ENCODE measurements around the gene KCNMA1. TPM values are rescaled to one million over a fixed set of nuclear protein-coding genes. Genes with fewer than 3 reads are reported as not detected.
A peak's percentile ranks its signal among the peaks of the same experiment; 100 is the strongest.

The KCNMA1 gene
- total and polyA plus RNA-seq, 2 donors (not counting 1 experiment from before 2014, with no cell fraction given) = 0.82 to 3.1 TPM

DNA sequence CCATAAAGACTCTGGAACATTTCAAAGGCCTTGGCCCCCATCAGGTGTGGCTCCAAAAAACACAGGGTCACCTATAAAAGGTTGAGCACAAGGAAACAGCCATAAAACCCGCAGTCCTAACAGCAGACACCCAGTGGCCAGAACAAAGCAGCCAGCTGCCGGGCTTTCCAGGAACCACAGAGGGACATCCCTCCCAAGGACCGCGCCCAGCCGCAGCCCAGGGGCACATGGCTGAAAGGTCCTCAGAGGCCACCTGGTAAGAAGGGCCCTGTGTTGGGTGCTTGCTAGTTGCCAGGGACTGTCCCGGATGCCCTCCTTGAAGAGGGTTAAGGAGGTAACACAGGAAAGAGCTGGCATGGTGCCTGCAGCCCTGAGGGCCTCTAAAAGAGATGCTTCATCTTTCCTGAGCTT is 32.7 kb downstream of the KCNMA1 start:
- POLR2A ChIA-PET = no interaction called here
- 92% methylated on average over 6 of the region's 6 CpGs for WGBS (ENCODE audit: insufficient coverage)

GRCh38 chr10:77604063-77604462 is 33.5 kb downstream of the KCNMA1 start:
- H3K27ac Mint-ChIP-seq = peak overlapping the region; percentile 51
- Histone ChIP-seq H3K4me1 (ENCODE audit: control insufficient read depth in 2 of 2, insufficient read depth in 2 of 2, low read length in 2 of 2) (peaks cover 18 to 28% of the 10 kb centered on the region in 2 donors), H3K4me3 (ENCODE audit: control extremely low read depth in 1 of 5, extremely low read depth in 1 of 5, insufficient read depth in 1 of 5, low read depth in 2 of 5, low read length in 4 of 5) (peak overlapping the region in 1 of 5 experiments; percentile 5), H3K9me3 (ENCODE audit: control extremely low read depth in 1 of 3, control insufficient read depth in 2 of 3, insufficient read depth in 1 of 3, low read length in 2 of 3) (no peaks in the 10 kb centered on the region), H2AFZ (ENCODE audit: insufficient read depth, low read depth, low read length, poor library complexity, severe bottlenecking) (peak overlapping the region; percentile 9), H4K20me1 (ENCODE audit: control insufficient read depth, insufficient read depth, low read length, poor library complexity, severe bottlenecking) (no peaks in the 10 kb centered on the region), H3K27me3 (replicated peaks in 1 of 4; ENCODE audit: control extremely low read depth in 1 of 4, control insufficient read depth in 3 of 4, insufficient read depth in 4 of 4, low read length in 3 of 4) (no peaks in the 10 kb centered on the region), H3K27ac (ENCODE audit: low read length in 2 of 2) (no peak overlapping the region), H3K79me2 (ENCODE audit: control insufficient read depth, insufficient read depth, low read length) (no peaks in the 10 kb centered on the region), H3K9ac (ENCODE audit: low read length) (peak overlapping the region; percentile 29), H3K36me3 (replicated peaks in 1 of 2; ENCODE audit: control extremely low read depth in 1 of 2, control insufficient read depth in 1 of 2, extremely low read depth in 1 of 2, insufficient read depth in 2 of 2, low read length in 1 of 2) (no peaks in the 10 kb centered on the region), H3K4me2 (replicated peaks; ENCODE audit: low read depth, low read length, poor library complexity, severe bottlenecking) (peak overlapping the region; percentile 59)
- no peaks in the 10 kb centered on the region for H3K27me3 Mint-ChIP-seq
- CTCF ChIA-PET = interaction anchor here (1.3 to 1.5 kb wide), 2 partner anchors 40 to 430 kb away, joined by 3 to 4 read pairs; no protein-coding TSS in a partner anchor
- H3K9me3 Mint-ChIP-seq (ENCODE audit: insufficient read depth) = no peaks in the 10 kb centered on the region
- POLR2A ChIA-PET = no interaction called here
- 71% methylated on average over 1 of the region's 1 CpG for WGBS (ENCODE audit: insufficient coverage)
- H3K4me1 Mint-ChIP-seq = peaks cover 26% of the 10 kb centered on the region
- ATAC-seq (ENCODE audit: low read depth) = no peak
- intact Hi-C loops (cut with micrococcal nuclease) = no loop called here
- DNase-seq = peak; percentile 14
- peak overlapping the region; percentile 40 for H3K4me3 Mint-ChIP-seq
- TF ChIP-seq, protein P1, sequence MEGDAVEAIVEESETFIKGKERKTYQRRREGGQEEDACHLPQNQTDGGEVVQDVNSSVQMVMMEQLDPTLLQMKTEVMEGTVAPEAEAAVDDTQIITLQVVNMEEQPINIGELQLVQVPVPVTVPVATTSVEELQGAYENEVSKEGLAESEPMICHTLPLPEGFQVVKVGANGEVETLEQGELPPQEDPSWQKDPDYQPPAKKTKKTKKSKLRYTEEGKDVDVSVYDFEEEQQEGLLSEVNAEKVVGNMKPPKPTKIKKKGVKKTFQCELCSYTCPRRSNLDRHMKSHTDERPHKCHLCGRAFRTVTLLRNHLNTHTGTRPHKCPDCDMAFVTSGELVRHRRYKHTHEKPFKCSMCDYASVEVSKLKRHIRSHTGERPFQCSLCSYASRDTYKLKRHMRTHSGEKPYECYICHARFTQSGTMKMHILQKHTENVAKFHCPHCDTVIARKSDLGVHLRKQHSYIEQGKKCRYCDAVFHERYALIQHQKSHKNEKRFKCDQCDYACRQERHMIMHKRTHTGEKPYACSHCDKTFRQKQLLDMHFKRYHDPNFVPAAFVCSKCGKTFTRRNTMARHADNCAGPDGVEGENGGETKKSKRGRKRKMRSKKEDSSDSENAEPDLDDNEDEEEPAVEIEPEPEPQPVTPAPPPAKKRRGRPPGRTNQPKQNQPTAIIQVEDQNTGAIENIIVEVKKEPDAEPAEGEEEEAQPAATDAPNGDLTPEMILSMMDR (IDR thresholded peaks at IDR 0.05) = no peak
- TF ChIP-seq EZH2 (IDR thresholded peaks at IDR 0.05; ENCODE audit: borderline replicate concordance, insufficient read depth, low read depth, low read length, poor library complexity, severe bottlenecking) = no peak

More for the DNA sequence above, 32.7 kb downstream of the KCNMA1 start:
- Histone ChIP-seq H2AFZ (ENCODE audit: insufficient read depth, low read depth, low read length, poor library complexity, severe bottlenecking) (no peak overlapping the region), H3K9me3 (ENCODE audit: control extremely low read depth in 1 of 3, control insufficient read depth in 2 of 3, insufficient read depth in 1 of 3, low read length in 2 of 3) (no peaks in the 10 kb centered on the region), H3K4me1 (ENCODE audit: control insufficient read depth in 2 of 2, insufficient read depth in 2 of 2, low read length in 2 of 2) (peaks cover 18 to 28% of the 10 kb centered on the region in 2 donors), H3K27ac (ENCODE audit: low read length in 2 of 2) (no peak overlapping the region), H3K4me2 (replicated peaks; ENCODE audit: low read depth, low read length, poor library complexity, severe bottlenecking) (no peak overlapping the region), H3K4me3 (ENCODE audit: control extremely low read depth in 1 of 5, extremely low read depth in 1 of 5, insufficient read depth in 1 of 5, low read depth in 2 of 5, low read length in 4 of 5) (no peak overlapping the region), H3K79me2 (ENCODE audit: control insufficient read depth, insufficient read depth, low read length) (no peaks in the 10 kb centered on the region), H3K36me3 (replicated peaks in 1 of 2; ENCODE audit: control extremely low read depth in 1 of 2, control insufficient read depth in 1 of 2, extremely low read depth in 1 of 2, insufficient read depth in 2 of 2, low read length in 1 of 2) (no peaks in the 10 kb centered on the region), H3K27me3 (replicated peaks in 1 of 4; ENCODE audit: control extremely low read depth in 1 of 4, control insufficient read depth in 3 of 4, insufficient read depth in 4 of 4, low read length in 3 of 4) (no peaks in the 10 kb centered on the region), H4K20me1 (ENCODE audit: control insufficient read depth, insufficient read depth, low read length, poor library complexity, severe bottlenecking) (no peaks in the 10 kb centered on the region), H3K9ac (ENCODE audit: low read length) (no peak overlapping the region)
- CTCF ChIA-PET = interaction anchor here (0.5 kb wide), 1 partner anchor 144 kb away, joined by 3 read pairs; no protein-coding TSS in a partner anchor
- intact Hi-C loops (cut with micrococcal nuclease) = no loop called here
- DNase-seq (no peak), ATAC-seq (ENCODE audit: low read depth) (no peak)
- TF ChIP-seq, protein P1 (IDR thresholded peaks at IDR 0.05) = no peak
- no peak for TF ChIP-seq EZH2 (IDR thresholded peaks at IDR 0.05; ENCODE audit: borderline replicate concordance, insufficient read depth, low read depth, low read length, poor library complexity, severe bottlenecking)
- no peaks in the 10 kb centered on the region for H3K27me3 Mint-ChIP-seq
- peaks cover 28% of the 10 kb centered on the region for H3K4me1 Mint-ChIP-seq
- H3K27ac Mint-ChIP-seq = no peak overlapping the region
- no peaks in the 10 kb centered on the region for H3K9me3 Mint-ChIP-seq (ENCODE audit: insufficient read depth)
- no peak overlapping the region for H3K4me3 Mint-ChIP-seq

Measured in B cell (primary cell).